Stomach smooth muscle (tissue), 2 donors: ENCODE data around the gene ADGRG3.

Experiments used
- H3K27ac ChIP-seq: one replicate; pipeline ENCODE4 v1.7.0; 2013; ENCODE audit warnings: mild to moderate bottlenecking, low read length, inconsistent platforms
- H3K27me3 ChIP-seq, 2 donors: one replicate each; pipeline ENCODE4 v1.7.0; 2013; ENCODE audit warnings: low read length in 2 of 2; ENCODE audit not compliant: insufficient read depth in 2 of 2, control insufficient read depth in 1 of 2
- H3K36me3 ChIP-seq, 2 donors: one replicate each; pipeline ENCODE4 v1.7.0; 2013; ENCODE audit warnings: low read length in 2 of 2; ENCODE audit not compliant: control insufficient read depth in 2 of 2, insufficient read depth in 2 of 2
- H3K4me1 ChIP-seq: one replicate; pipeline ENCODE4 v1.7.0; 2013; ENCODE audit warnings: low read length; ENCODE audit not compliant: control insufficient read depth, insufficient read depth
- H3K4me3 ChIP-seq, 2 donors: one replicate each; pipeline ENCODE4 v1.7.0; 2013; ENCODE audit warnings: low read length in 2 of 2
- H3K9ac ChIP-seq, 2 donors: one replicate each; pipeline ENCODE4 v1.7.0; 2013; ENCODE audit warnings: low read length in 2 of 2, mild to moderate bottlenecking in 1 of 2
- H3K9me3 ChIP-seq, 2 donors: one replicate each; pipeline ENCODE4 v1.7.0; 2013; ENCODE audit warnings: low read length in 2 of 2; ENCODE audit not compliant: control insufficient read depth in 2 of 2
- donor health status: healthy.
- donor health status: Pancreatic carcinoma.

The ADGRG3 gene

GRCh38 chr16:57648581-57649442 is 19.3 kb upstream of the ADGRG3 start:
- peaks cover 4% of the 10 kb centered on the region for H3K4me1 ChIP-seq
- H3K27ac ChIP-seq = no peak overlapping the region
- no peaks in the 10 kb centered on the region for H3K36me3 ChIP-seq
- peaks cover 11 to 15% of the 10 kb centered on the region in 2 donors for H3K27me3 ChIP-seq
- no peaks in the 10 kb centered on the region for H3K9me3 ChIP-seq
- no peak overlapping the region for H3K4me3 ChIP-seq
- H3K9ac ChIP-seq = no peak overlapping the region

GRCh38 chr16:57649443-57649751 is 18.7 kb upstream of the ADGRG3 start:
- H3K27ac ChIP-seq = no peak overlapping the region
- H3K4me3 ChIP-seq = no peak overlapping the region
- no peaks in the 10 kb centered on the region for H3K36me3 ChIP-seq
- H3K9me3 ChIP-seq = no peaks in the 10 kb centered on the region
- no peak overlapping the region for H3K9ac ChIP-seq
- H3K27me3 ChIP-seq = peaks cover 11 to 15% of the 10 kb centered on the region in 2 donors
- peaks cover 4% of the 10 kb centered on the region for H3K4me1 ChIP-seq

- peaks cover 11 to 15% of the 10 kb centered on the region in 2 donors for H3K27me3 ChIP-seq
- H3K36me3 ChIP-seq = no peaks in the 10 kb centered on the region
- peaks cover 4% of the 10 kb centered on the region for H3K4me1 ChIP-seq
- no peak overlapping the region for H3K4me3 ChIP-seq
- no peaks in the 10 kb centered on the region for H3K9me3 ChIP-seq
- H3K9ac ChIP-seq = no peak overlapping the region
- H3K27ac ChIP-seq = no peak overlapping the region
Measured at GRCh38 chr16:57649846-57650245, 18.3 kb upstream of the ADGRG3 start.

- Histone ChIP-seq H3K9me3 (no peaks in the 10 kb centered on the region), H3K36me3 (no peaks in the 10 kb centered on the region), H3K27ac (no peak overlapping the region), H3K9ac (no peak overlapping the region), H3K4me3 (no peak overlapping the region), H3K4me1 (peaks cover 4% of the 10 kb centered on the region), H3K27me3 (peaks cover 11 to 18% of the 10 kb centered on the region in 2 donors)
Measured at GRCh38 chr16:57651344-57652333, 16.5 kb upstream of the ADGRG3 start.

- Histone ChIP-seq H3K27me3 (peaks cover 11 to 14% of the 10 kb centered on the region in 2 donors), H3K36me3 (no peaks in the 10 kb centered on the region), H3K4me3 (no peak overlapping the region), H3K27ac (no peak overlapping the region), H3K4me1 (peaks cover 2% of the 10 kb centered on the region), H3K9me3 (no peaks in the 10 kb centered on the region), H3K9ac (no peak overlapping the region)
Measured at GRCh38 chr16:57652695-57653471, 15.2 kb upstream of the ADGRG3 start.

- no peaks in the 10 kb centered on the region for H3K36me3 ChIP-seq
- no peaks in the 10 kb centered on the region for H3K9me3 ChIP-seq
- no peak overlapping the region for H3K4me3 ChIP-seq
- peaks cover 4 to 12% of the 10 kb centered on the region in 2 donors for H3K27me3 ChIP-seq
- H3K4me1 ChIP-seq = no peaks in the 10 kb centered on the region
- no peak overlapping the region for H3K27ac ChIP-seq
- H3K9ac ChIP-seq = no peak overlapping the region
Measured at GRCh38 chr16:57653936-57654335, 14.2 kb upstream of the ADGRG3 start.

- H3K9ac ChIP-seq = no peak overlapping the region
- H3K27ac ChIP-seq = no peak overlapping the region
- H3K9me3 ChIP-seq = no peaks in the 10 kb centered on the region
- no peaks in the 10 kb centered on the region for H3K36me3 ChIP-seq
- peaks cover 0 to 3% of the 10 kb centered on the region in 2 donors for H3K27me3 ChIP-seq
- no peaks in the 10 kb centered on the region for H3K4me1 ChIP-seq
- no peak overlapping the region for H3K4me3 ChIP-seq
Measured at GRCh38 chr16:57656342-57656955, 11.7 kb upstream of the ADGRG3 start.

- Histone ChIP-seq H3K9me3 (no peaks in the 10 kb centered on the region), H3K27me3 (peaks cover 0 to 2% of the 10 kb centered on the region in 2 donors), H3K4me3 (no peak overlapping the region), H3K4me1 (no peaks in the 10 kb centered on the region), H3K9ac (no peak overlapping the region), H3K36me3 (no peaks in the 10 kb centered on the region), H3K27ac (no peak overlapping the region)
Measured at GRCh38 chr16:57657228-57657627, 10.9 kb upstream of the ADGRG3 start.

- no peaks in the 10 kb centered on the region for H3K36me3 ChIP-seq
- H3K27me3 ChIP-seq = peaks cover 0 to 2% of the 10 kb centered on the region in 2 donors
- no peak overlapping the region for H3K9ac ChIP-seq
- H3K27ac ChIP-seq = no peak overlapping the region
- H3K9me3 ChIP-seq = no peaks in the 10 kb centered on the region
- no peaks in the 10 kb centered on the region for H3K4me1 ChIP-seq
- no peak overlapping the region for H3K4me3 ChIP-seq
Measured at GRCh38 chr16:57658130-57658877, 9.8 kb upstream of the ADGRG3 start.
